Activated naive CD8-positive, alpha-beta T cell treated with anti-CD3 and anti-CD28 coated beads for 36 hours (primary cell): Measurements from ENCODE around the gene SCN1A. TPM values are rescaled to one million over a fixed set of nuclear protein-coding genes. Genes with fewer than 3 reads are reported as not detected.
"Not testable (repeated sequence)": the region's sequence is repeated elsewhere in the genome, so short reads cannot be mapped to it uniquely, and the experiment has no call there.

Experiments
- DNase-seq: peaks from one replicate; pipeline ENCODE4 v3.0.0; 2021
- H3K27ac Mint-ChIP-seq: one replicate; pipeline ENCODE4 v1.8.0; 2022; ENCODE audit warnings: mild to moderate bottlenecking, moderate library complexity, mixed read lengths
- H3K27me3 Mint-ChIP-seq: one replicate; pipeline ENCODE4 v1.8.0; 2022; ENCODE audit warnings: mild to moderate bottlenecking, mixed read lengths
- H3K36me3 Mint-ChIP-seq: one replicate; pipeline ENCODE4 v1.8.0; 2021; ENCODE audit warnings: mild to moderate bottlenecking, mixed read lengths
- H3K4me1 Mint-ChIP-seq: one replicate; pipeline ENCODE4 v1.8.0; 2021; ENCODE audit warnings: mixed read lengths
- H3K4me3 Mint-ChIP-seq: one replicate; pipeline ENCODE4 v1.8.0; 2022; ENCODE audit warnings: mild to moderate bottlenecking, moderate library complexity, mixed read lengths
- H3K9me3 Mint-ChIP-seq: one replicate; pipeline ENCODE4 v1.8.0; 2022; ENCODE audit warnings: mixed read lengths
- total RNA-seq, 2 experiments: library from RNA; stranded (reverse); gene quantifications; one replicate each; pipeline ENCODE4 v1.2.3, GENCODE V29; 2021

SCN1A gene
- total RNA-seq, 2 experiments from 2014 or later = not detected

DNA sequence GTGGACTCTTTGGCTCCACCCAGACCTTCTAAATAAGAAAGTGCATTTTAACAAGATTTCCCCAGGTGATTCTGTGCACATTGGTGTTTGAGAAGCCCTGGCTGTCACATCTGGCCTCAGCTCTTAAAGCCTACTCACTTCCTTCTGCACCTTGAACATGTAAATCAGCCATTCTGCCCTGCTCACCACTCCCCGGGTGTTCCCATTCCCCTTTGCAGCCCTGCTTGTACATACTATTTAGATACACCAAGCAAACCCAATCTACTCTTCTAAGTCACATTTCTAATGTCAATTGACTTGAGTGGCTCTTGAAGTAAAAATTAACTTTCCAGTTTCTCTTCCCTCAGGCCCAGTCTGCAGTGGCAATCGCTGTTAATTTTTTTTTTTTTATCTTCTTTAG, 13.1 kb upstream of the SCN1A start:
- no peak overlapping the region for H3K27ac Mint-ChIP-seq
- H3K4me3 Mint-ChIP-seq = no peak overlapping the region
- H3K27me3 Mint-ChIP-seq = peaks cover 4% of the 10 kb centered on the region
- H3K9me3 Mint-ChIP-seq = peaks cover 9% of the 10 kb centered on the region
- H3K4me1 Mint-ChIP-seq = no peaks in the 10 kb centered on the region
- no peak for DNase-seq
- no peaks in the 10 kb centered on the region for H3K36me3 Mint-ChIP-seq

DNA sequence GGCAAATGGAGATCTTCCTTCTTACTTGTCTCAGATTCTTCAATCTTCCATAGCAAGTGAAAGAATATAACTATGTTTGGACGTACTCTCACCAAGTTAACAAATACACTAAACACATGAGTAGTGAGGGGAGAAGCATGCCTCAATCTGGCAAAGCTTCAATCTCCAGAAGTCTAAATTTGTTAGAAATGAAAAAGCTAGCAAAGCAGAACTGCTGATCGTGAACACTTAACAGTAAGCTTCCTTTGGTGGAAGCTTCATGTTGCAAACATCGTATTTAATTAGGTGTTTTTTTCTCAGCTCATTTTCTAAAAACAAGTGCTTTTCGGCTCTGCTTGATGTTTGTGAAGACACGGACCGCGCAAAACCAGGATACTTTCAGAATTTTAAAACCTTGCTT, 12.7 kb upstream of the SCN1A start:
- no peak for DNase-seq
- Mint-ChIP-seq H3K36me3 (no peaks in the 10 kb centered on the region), H3K4me1 (no peaks in the 10 kb centered on the region), H3K4me3 (no peak overlapping the region), H3K9me3 (peaks cover 9% of the 10 kb centered on the region), H3K27ac (no peak overlapping the region), H3K27me3 (peaks cover 4% of the 10 kb centered on the region)

DNA sequence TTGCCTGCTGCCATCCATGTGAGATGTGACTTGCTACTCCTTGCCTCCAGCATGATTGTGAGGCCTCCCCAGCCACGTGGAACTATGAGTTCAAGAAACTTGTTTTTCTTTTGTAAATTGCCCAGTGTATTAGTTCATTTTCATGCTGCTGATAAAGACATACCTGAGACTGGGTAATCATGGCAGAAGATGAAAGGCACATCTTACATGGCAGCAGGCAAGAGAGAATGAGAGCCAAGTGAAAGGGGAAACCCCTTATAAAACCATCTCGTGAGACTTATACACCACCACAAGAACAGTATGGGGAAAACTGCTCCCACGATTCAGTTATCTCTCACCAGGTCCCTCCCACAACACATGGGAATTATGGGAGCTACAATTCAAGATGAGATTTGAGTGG, 11.7 kb upstream of the SCN1A start:
- H3K27ac Mint-ChIP-seq, H3K36me3 Mint-ChIP-seq, H3K4me1 Mint-ChIP-seq, H3K27me3 Mint-ChIP-seq, H3K4me3 Mint-ChIP-seq, H3K9me3 Mint-ChIP-seq, DNase-seq: not testable (repeated sequence)

DNA sequence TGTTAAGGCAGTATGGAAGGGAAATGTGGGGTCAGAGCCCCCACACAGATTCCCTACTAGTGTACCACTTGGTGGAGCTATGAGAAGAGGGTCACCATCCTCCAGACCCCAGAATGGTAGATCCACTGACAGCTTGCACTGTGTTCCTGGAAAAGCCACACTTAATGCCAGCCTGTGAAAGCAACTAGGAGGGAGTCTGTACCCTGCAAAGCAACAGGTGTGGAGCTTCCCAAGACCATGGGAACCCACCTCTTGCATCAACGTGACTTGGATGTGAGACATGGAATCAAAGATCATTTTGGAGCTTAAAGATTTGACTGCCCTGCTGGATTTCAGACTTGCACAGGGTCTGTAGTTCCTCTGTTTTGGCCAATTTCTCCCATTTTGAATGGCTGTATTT, 10.8 kb upstream of the SCN1A start:
- Mint-ChIP-seq H3K9me3 (peaks cover 9% of the 10 kb centered on the region), H3K27ac (no peak overlapping the region), H3K27me3 (peaks cover 4% of the 10 kb centered on the region), H3K4me3 (no peak overlapping the region), H3K4me1 (no peaks in the 10 kb centered on the region), H3K36me3 (no peaks in the 10 kb centered on the region)
- no peak for DNase-seq

DNA sequence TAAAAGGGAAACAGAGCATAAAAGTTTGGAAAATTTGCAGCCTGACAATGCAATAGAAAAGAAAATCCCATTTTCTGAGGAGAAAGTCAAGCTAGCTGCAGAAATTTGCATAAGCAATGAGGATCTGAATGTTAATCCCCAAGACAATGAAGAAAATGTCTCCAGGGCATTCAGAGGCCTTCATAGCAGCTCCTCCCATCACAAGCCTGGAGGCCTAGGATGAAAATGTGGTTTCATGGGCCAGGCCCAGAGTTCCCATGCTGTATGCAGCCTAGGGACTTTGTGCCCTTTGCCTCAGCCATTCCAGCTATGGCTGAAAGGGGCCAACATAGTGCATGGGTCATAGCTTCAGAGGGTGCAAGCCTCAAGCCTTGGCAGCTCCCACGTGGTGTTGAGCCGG, 10.3 kb upstream of the SCN1A start:
- H3K27ac Mint-ChIP-seq = no peak overlapping the region
- no peak for DNase-seq
- H3K9me3 Mint-ChIP-seq = peaks cover 9% of the 10 kb centered on the region
- H3K27me3 Mint-ChIP-seq = peaks cover 4% of the 10 kb centered on the region
- no peaks in the 10 kb centered on the region for H3K36me3 Mint-ChIP-seq
- no peaks in the 10 kb centered on the region for H3K4me1 Mint-ChIP-seq
- H3K4me3 Mint-ChIP-seq = no peak overlapping the region

DNA sequence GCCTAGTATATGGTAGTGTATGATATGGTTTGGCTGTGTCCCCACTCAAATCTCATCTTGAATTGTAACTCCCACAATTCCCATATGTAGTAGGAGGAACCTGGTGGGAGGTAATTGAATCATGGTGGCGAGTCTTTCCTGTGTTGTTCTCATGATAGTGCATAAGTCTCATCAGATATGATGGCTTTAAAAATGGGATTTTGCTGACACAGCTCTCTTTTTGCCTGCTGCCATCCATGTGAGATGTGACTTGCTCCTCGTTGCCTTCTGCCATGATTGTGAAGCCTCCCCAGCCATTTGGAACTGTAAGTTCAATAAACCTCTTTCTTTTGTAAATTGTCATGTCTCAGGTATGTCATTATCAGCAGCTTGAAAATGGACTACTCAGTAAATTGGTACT, 9.5 kb upstream of the SCN1A start:
- Mint-ChIP-seq H3K36me3 (no peaks in the 10 kb centered on the region), H3K9me3 (peaks cover 9% of the 10 kb centered on the region)

DNA sequence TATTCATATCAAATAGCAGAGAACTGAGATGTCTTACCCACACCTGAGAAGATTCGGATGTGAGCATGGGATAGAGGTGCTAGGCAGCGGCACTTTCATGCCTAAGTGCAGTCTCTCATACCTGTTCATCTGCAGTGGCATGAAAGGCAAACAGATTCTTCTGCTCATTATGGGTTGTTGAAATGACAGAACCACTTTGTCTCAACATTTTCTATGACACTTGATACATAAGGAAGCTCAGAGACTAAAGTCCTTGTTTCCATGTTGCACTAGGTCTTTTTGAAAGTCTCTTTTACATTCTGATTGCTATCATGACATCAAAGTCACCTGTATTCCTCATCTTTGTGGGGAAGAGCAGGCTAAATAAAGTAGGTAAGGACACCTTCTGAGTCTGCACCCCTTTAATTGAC, 8.0 kb upstream of the SCN1A start:
- H3K4me3 Mint-ChIP-seq = no peak overlapping the region
- peaks cover 9% of the 10 kb centered on the region for H3K9me3 Mint-ChIP-seq
- no peaks in the 10 kb centered on the region for H3K4me1 Mint-ChIP-seq
- H3K36me3 Mint-ChIP-seq = no peaks in the 10 kb centered on the region
- no peak for DNase-seq
- no peak overlapping the region for H3K27ac Mint-ChIP-seq
- peaks cover 7% of the 10 kb centered on the region for H3K27me3 Mint-ChIP-seq

More for the DNA sequence above, 9.5 kb upstream of the SCN1A start:
- Mint-ChIP-seq H3K27ac (no peak overlapping the region), H3K4me3 (no peak overlapping the region), H3K27me3 (peaks cover 4% of the 10 kb centered on the region), H3K4me1 (no peaks in the 10 kb centered on the region)
- no peak for DNase-seq

DNA sequence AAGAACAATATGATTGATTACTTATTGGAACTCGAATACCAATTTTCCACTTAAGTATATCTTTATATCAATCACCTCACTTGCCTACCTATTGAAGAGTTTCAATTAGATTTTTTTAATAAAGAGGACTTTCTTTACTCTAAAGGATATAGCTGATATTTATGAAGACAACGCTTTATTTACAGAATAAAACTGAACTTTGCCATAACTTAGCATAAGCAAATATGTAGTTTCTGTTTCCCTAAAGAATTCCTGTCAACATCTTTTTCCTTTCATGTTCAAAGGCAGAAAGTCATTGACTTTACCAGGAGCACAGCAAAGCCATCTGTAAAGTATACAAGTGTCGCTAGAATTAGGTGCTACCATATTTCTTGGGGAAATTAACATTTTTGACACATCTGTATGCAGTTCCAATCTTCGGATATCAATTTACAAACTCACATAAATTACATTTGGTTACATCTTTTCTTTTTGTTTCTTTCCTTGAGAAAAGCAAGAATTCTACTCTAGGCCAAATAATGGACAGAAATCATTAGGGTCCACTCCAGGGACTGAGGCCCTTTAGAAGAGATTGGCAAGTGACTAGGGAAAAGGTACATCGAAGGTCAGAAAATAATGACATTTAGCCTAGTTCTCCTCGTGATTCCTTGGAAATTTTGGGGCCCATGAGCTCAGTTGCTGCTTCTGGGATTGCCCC, 7.5 kb upstream of the SCN1A start:
- no peak overlapping the region for H3K27ac Mint-ChIP-seq
- peaks cover 10% of the 10 kb centered on the region for H3K27me3 Mint-ChIP-seq
- no peaks in the 10 kb centered on the region for H3K36me3 Mint-ChIP-seq
- DNase-seq = no peak
- no peaks in the 10 kb centered on the region for H3K4me1 Mint-ChIP-seq
- peaks cover 8% of the 10 kb centered on the region for H3K9me3 Mint-ChIP-seq
- no peak overlapping the region for H3K4me3 Mint-ChIP-seq

DNA sequence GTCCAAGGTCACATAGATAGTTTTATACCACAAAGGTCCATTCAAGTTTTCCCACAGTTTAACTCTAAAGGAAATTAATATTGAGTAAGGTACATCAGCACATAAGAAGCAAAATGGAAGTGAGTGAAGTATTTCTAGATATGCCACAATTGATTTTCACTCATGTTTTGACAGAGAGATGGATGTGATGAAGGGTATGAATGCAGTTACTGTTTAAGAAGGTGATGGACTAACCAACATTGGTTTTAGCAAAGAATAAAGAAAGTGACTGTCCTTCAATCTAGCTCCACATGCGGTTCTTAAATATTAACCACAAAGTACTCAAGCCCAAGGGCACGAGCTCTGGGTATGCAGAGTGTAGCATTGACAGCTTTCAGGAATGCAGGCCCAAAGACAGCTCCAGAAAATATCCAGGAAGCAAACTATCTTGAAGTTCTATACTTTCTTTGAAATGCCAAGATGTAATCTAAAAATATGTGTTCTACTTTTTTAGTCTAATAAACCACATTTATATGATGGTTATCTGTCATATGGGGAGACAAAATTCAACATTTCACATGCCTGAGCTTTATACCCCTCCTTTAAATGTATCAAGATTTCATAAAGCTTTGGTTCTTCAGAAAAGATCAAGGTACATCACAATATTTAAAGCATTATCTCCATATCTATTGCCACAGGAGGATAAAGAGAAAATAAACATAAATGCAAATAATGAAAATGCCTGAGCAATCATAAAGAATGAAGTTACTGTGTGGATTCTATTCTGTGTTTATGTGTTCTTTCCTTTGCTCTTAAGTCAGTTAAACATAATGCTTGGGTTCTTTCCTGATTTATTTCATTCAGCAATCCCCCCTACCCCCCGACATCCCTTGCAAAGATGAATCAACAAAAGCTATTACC, 6.7 kb upstream of the SCN1A start:
- no peaks in the 10 kb centered on the region for H3K4me1 Mint-ChIP-seq
- H3K9me3 Mint-ChIP-seq = peaks cover 5% of the 10 kb centered on the region
- peaks cover 12% of the 10 kb centered on the region for H3K27me3 Mint-ChIP-seq
- H3K27ac Mint-ChIP-seq = no peak overlapping the region
- no peak for DNase-seq
- no peak overlapping the region for H3K4me3 Mint-ChIP-seq
- no peaks in the 10 kb centered on the region for H3K36me3 Mint-ChIP-seq

DNA sequence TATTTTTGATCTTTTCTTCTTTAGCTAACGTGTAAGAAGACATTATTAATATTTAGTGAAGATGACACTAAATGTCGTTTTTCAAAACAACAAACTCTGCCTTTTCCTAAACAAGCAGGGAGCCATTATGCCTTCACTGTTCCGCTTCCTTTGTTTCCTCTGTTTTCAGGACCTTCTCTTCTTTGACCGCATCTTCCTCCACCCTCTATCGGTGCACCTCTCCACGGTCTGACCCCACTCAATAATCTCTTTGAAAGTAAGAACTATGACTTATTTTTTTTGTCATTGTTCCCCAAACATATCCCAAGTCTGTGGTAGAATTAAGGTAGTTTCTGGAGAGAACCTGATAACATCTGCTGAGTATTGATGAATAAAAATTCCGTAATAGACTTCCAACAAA, 5.8 kb upstream of the SCN1A start:
- H3K27ac Mint-ChIP-seq = no peak overlapping the region
- no peaks in the 10 kb centered on the region for H3K9me3 Mint-ChIP-seq
- peaks cover 9% of the 10 kb centered on the region for H3K27me3 Mint-ChIP-seq
- no peak for DNase-seq
- no peaks in the 10 kb centered on the region for H3K36me3 Mint-ChIP-seq
- H3K4me1 Mint-ChIP-seq = no peaks in the 10 kb centered on the region
- no peak overlapping the region for H3K4me3 Mint-ChIP-seq

DNA sequence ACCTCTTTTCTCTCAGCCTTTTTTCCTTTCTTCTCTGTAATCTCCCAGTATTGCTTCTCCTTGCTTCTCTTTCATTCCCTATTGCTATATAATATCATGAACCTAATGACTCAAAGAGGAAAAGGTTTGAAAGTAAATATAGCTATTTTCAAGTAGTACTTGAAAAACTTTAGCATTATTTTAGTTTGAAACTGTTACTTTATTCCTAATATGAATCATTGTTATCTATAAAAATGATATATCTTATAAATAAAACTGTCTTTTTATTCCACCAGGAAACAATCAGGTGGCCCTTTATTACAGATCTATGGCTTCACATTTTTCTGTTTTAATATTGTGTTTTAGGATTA, 311 bp upstream of the SCN1A start:
- Mint-ChIP-seq H3K36me3 (no peaks in the 10 kb centered on the region), H3K27ac (no peak overlapping the region), H3K4me1 (no peaks in the 10 kb centered on the region), H3K9me3 (no peaks in the 10 kb centered on the region), H3K27me3 (peaks cover 15% of the 10 kb centered on the region), H3K4me3 (no peak overlapping the region)
- DNase-seq = no peak

DNA sequence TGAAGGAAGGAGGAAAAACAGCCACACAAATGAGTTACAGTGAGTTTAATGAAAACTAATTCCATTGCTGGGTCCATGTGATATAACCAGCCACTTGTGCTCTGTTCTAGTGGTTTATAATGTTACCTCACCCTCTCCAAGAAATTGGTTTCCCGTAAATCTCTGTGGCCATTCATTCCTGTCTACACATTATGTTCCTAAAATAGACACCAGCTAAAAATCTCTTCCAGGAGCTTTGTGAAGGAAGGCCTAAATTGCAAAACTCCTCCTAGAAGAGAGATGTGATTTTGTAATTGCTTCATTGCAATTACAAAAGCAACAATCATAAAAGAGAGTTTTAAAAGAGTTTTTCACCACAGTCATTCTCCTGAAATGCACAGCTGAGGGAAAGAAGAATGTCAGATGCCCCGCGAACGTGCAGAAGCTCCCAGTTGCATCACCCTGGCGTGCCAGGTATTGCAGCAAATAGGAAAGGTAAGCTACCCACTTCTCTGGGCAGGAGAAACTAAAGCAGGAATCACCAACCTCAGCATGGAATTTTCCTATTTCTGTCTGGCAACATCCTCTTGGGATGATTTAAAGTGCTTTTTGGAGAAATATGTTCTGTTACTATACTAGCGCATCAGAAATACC, 1.7 kb downstream of the SCN1A start:
- H3K27ac Mint-ChIP-seq = no peak overlapping the region
- H3K9me3 Mint-ChIP-seq = no peaks in the 10 kb centered on the region
- H3K27me3 Mint-ChIP-seq = peaks cover 19% of the 10 kb centered on the region
- DNase-seq = no peak
- no peaks in the 10 kb centered on the region for H3K4me1 Mint-ChIP-seq
- no peak overlapping the region for H3K4me3 Mint-ChIP-seq
- H3K36me3 Mint-ChIP-seq = no peaks in the 10 kb centered on the region

DNA sequence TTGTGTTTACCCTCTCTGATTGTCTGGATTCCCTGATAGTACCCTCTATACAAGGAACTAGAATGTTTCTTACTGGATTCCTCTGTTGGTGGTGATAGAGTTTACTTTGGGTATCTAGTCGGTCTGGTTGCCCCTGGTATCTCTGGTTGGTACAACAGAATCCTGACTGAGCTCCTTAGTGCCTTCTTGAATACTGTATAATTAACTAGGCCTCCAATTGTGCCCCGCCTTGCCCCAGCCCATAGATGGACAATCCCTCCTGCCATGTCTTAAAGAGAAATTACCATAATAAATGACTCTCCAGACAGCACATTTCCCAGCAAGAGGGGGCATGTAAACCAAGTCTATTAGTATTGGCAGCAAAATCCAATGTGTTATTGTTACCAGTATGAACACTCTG, 2.3 kb downstream of the SCN1A start:
- no peaks in the 10 kb centered on the region for H3K4me1 Mint-ChIP-seq
- H3K27ac Mint-ChIP-seq = no peak overlapping the region
- no peaks in the 10 kb centered on the region for H3K9me3 Mint-ChIP-seq
- no peak for DNase-seq
- H3K36me3 Mint-ChIP-seq = no peaks in the 10 kb centered on the region
- no peak overlapping the region for H3K4me3 Mint-ChIP-seq
- H3K27me3 Mint-ChIP-seq = peaks cover 19% of the 10 kb centered on the region

DNA sequence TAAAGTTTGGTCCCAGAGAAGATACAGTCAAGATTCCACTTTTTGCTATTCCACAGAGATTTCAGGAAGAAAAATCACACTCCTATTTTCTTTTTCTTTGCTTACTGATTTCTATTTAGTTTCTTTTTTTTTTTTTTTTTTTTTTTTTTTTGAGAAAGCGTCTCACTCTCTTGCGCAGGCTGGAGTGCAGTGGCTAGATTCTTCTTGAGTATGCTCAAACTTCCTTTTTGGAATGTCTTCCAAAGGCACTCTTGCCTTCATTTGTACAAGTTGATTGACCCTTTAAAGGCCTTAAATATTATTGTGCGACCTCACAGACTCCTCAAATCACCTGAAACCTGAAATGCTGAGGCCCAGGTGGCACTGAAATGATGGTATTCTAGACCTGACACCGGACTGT, 9.6 kb downstream of the SCN1A start:
- H3K27me3 Mint-ChIP-seq = peaks cover 7% of the 10 kb centered on the region
- no peaks in the 10 kb centered on the region for H3K36me3 Mint-ChIP-seq
- H3K27ac Mint-ChIP-seq = no peak overlapping the region
- H3K4me3 Mint-ChIP-seq = no peak overlapping the region
- no peaks in the 10 kb centered on the region for H3K9me3 Mint-ChIP-seq
- no peak for DNase-seq
- H3K4me1 Mint-ChIP-seq = no peaks in the 10 kb centered on the region

DNA sequence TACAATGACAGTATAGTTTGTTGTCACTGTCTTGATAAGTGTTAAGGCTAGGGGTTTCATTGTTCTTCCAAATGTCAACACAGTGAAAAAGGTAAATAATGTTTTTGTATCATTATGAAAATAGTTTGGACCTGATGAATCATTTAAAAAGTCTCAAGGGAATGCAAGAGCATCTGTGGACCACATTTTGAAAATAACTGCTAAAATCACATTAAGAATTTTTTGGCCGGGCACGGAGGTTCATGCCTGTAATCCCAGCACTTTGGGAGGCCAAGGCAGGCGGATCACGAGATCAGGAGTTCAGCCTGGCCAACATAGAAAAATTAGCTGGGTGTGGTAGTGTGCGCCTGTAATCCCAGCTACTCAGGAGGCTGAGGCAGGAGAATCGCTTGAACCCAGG, 10.3 kb downstream of the SCN1A start:
- no peak for DNase-seq
- Mint-ChIP-seq H3K9me3 (no peaks in the 10 kb centered on the region), H3K4me3 (no peak overlapping the region), H3K27me3 (peaks cover 7% of the 10 kb centered on the region), H3K4me1 (no peaks in the 10 kb centered on the region), H3K36me3 (no peaks in the 10 kb centered on the region), H3K27ac (no peak overlapping the region)
